ENCODE results near the gene TEX53.
A peak's percentile ranks its signal among the peaks of the same experiment; 100 is the strongest.

TEX53 gene

DNA sequence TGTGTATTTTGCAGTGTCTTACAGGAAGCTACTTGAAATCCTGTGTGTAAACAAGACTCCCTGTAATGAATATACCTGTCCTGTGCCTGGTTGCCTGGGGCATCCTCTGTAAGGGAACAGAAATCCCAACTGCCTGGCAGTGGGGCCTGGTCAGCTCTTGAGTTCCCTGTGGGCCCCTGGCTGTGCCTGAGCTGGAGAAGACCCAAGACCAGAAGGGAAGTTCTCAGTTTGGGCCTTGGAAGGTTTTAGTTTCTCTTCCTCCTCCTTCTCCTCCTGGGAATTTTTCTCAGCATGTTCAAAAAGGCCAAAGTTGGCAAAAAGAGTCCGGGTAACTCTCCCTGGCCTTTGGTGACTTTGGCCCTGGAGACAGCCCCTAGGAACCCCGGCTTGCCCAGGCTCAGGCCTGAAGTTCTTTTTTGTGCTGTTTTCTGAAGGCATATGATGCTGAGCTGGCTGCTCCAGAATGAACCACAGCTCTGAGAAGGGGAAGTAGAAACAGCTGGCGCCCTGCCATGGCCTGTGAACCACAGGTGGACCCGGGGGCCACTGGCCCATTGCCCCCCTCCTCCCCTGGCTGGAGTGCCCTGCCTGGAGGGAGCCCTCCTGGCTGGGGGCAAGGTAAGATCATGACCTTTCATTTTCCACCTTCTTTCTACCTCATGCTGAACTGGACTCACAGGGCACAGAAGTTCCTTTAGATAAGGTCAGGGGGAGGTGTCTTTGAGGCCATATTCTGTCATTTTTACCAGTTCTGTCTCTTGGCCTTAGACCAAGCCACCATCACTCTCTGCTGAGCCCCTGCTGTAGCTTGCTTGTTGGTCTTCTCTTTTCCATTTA lies 40.7 kb downstream of the TEX53 start:
- DNase-seq (ENCODE audit: insufficient read length, low spot score) (no peak), FAIRE-seq (no peak)

DNA sequence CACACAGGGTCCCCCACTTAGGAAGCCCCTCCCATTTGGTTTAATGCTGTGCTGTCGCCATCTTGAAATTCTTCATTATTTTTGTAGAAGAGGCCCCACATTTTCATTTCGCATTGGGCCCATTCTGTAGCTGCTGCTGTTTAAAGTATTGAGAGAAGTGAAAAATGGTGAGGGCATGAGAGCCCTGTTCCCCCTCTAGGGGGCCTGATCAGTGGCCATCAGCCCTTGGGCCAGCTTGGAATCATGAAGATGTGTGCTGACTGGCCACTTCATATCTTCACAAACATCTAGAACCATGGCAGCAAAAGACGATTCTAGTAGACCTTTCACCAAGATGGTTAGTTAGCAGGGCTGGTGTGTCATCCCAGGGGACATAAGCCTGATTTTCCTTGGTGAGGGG lies 43.2 kb downstream of the TEX53 start:
- no peak for DNase-seq (ENCODE audit: insufficient read length, low spot score)
- TF ChIP-seq, protein P1, sequence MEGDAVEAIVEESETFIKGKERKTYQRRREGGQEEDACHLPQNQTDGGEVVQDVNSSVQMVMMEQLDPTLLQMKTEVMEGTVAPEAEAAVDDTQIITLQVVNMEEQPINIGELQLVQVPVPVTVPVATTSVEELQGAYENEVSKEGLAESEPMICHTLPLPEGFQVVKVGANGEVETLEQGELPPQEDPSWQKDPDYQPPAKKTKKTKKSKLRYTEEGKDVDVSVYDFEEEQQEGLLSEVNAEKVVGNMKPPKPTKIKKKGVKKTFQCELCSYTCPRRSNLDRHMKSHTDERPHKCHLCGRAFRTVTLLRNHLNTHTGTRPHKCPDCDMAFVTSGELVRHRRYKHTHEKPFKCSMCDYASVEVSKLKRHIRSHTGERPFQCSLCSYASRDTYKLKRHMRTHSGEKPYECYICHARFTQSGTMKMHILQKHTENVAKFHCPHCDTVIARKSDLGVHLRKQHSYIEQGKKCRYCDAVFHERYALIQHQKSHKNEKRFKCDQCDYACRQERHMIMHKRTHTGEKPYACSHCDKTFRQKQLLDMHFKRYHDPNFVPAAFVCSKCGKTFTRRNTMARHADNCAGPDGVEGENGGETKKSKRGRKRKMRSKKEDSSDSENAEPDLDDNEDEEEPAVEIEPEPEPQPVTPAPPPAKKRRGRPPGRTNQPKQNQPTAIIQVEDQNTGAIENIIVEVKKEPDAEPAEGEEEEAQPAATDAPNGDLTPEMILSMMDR (IDR thresholded peaks at IDR 0.05; ENCODE audit: insufficient read depth, missing control alignments), result no peak
- FAIRE-seq, result no peak

More for the DNA sequence above, 40.7 kb downstream of the TEX53 start:
- TF ChIP-seq, protein P1 (IDR thresholded peaks at IDR 0.05; ENCODE audit: insufficient read depth, missing control alignments), result no peak

DNA sequence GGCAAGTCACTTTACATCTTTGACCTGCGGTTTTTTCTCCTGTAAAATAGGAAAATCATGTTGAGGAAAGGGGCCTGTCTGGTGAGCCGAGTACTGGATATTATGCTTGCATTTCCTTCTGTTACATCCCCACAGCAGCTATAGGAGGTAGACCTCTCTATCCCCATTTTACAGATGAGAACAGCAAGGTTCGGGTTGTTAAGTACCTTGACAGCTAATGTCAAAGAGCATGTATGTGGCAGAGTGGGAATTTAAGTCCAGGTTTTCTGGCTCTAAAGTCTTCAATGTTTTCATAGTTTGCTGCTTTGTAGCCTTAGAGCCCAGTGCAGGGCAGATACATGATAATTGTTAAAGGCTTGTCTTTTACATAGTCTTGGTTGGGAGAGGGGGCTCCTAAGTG lies 43.7 kb downstream of the TEX53 start:
- FAIRE-seq, result no peak
- TF ChIP-seq, protein P1 (IDR thresholded peaks at IDR 0.05; ENCODE audit: insufficient read depth, missing control alignments), result no peak
- DNase-seq (ENCODE audit: insufficient read length, low spot score), result no peak

DNA sequence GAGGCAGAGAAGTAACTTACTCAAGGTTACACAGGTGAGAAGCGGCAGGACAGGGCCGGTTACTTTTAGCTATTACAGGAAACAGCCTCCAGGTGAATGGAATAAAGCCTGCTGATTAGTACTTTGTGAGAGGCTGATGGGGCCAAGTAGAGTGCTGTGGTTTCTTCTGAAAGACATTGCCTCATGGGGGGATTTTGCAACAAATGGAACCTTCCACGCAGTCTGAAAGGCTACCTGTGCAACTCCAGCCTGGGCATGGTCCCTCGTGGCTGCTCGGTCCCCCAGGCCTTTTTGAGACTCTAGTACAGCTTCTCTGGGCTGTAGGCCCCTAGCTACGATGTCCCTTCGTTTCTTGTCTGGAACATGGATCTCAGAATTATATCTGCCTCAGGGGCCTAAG lies 44.5 kb downstream of the TEX53 start:
- FAIRE-seq, result no peak
- TF ChIP-seq, protein P1 (IDR thresholded peaks at IDR 0.05; ENCODE audit: insufficient read depth, missing control alignments), result no peak
- DNase-seq (ENCODE audit: insufficient read length, low spot score), result no peak

DNA sequence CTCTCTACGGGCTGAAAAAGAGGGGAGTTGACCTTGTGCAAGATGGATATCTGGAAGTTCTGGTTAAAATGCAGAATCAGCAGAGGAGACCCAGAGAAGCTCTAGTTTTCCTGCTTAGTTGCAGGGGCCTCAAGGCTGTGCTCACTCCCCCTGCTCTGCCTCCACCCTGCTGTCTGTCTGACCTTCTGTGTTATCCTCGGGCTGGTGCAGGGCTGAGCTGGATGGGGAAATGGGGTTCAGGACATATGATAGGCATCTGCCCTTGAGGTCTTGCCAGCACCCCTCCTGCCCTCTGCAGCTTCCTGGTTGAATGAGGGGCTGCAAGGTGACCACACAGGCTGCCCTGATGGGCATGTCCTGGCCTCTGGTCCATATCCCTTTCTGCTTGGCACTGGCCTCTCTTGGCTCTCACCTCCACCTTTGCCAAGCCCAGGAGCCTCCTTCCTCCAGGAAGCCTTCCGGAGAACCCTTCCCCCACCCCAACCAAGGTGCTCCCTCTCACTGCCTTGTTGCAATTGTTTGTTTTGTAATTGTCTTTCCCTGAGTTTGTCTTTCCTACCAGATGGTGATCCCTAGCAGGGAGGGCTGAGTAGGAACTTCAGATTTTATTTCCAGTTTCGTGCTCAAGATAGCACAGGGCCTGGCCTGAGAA lies 45.2 kb downstream of the TEX53 start:
- DNase-seq (ENCODE audit: insufficient read length, low spot score) (no peak), FAIRE-seq (no peak)
- TF ChIP-seq, protein P1 (IDR thresholded peaks at IDR 0.05; ENCODE audit: insufficient read depth, missing control alignments), result no peak

GRCh38 chr9:114611516-114612271 lies 45.9 kb downstream of the TEX53 start:
- DNase-seq (ENCODE audit: insufficient read length, low spot score), result peak; percentile 30
- no peak for FAIRE-seq
- TF ChIP-seq, protein P1 (IDR thresholded peaks at IDR 0.05; ENCODE audit: insufficient read depth, missing control alignments), result no peak

Data from D721Med (cell line).